ENCODE measurements around the gene MS4A6A. TPM values are rescaled to one million over a fixed set of nuclear protein-coding genes. Genes with fewer than 3 reads are reported as not detected.

MS4A6A gene
- total and polyA plus RNA-seq, 9 of the 15 experiments (the other 6 are each of a cell fraction or from before 2014, with no cell fraction given) = 0.57 to 9.5 (median 4.2) TPM

DNA sequence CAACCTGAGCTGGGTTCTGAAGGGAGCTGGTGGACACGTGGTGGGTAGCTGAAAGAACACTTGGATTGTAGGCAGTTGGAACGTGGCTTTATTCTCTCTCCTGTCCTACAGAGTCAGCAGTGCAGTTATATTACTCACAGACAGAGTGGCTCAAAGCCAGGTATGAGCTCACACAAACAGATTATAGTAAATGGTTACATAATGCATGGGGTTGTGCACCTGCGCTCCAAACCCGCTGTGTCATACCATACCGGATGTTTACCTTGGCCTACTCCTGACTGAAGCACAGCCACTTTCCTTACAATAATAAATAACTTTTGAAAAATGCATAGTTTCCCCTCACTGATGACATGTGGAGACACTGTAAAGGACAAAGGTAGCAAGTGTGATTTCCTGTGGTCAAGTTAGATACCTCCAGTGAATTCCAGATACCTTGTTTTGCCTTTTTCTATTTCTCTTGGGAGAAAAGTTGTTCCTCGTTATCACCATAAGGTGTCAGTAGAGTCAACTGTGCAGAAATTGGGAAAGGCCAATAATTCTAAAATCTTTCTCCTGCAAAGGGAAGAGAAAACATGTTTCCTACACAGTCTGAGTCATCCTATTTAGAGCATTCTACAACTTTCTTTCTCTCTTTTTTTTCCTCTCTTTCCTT lies 13.5 kb downstream of the MS4A6A start (continued):
- TF ChIP-seq KAT7 (CRISPR knock-in tag; IDR thresholded peaks at IDR 0.05; ENCODE audit: borderline replicate concordance) (no peak), MCM7 (IDR thresholded peaks at IDR 0.05) (no peak), RBM15 (IDR thresholded peaks at IDR 0.05; ENCODE audit: insufficient read depth, low read length) (no peak), ZFP30 (CRISPR knock-in tag; IDR thresholded peaks at IDR 0.05; ENCODE audit: borderline replicate concordance) (no peak), ARID2 (IDR thresholded peaks at IDR 0.05) (0 out of 2 replicates have a peak, but pooled peaks have one; percentile 35), ZNF140 (CRISPR knock-in tag; IDR thresholded peaks at IDR 0.05) (no peak), ZFX (CRISPR knock-in tag; IDR thresholded peaks at IDR 0.05) (no peak), ZFP1 (CRISPR knock-in tag; IDR thresholded peaks at IDR 0.05) (no peak), TRIM28 (IDR thresholded peaks at IDR 0.05) (peak; percentile 97), BRD9 (IDR thresholded peaks at IDR 0.05; ENCODE audit: low read depth, partially characterized antibody) (no peak), YY1 (IDR thresholded peaks at IDR 0.05; ENCODE audit: borderline replicate concordance in 1 of 3, control insufficient read depth in 1 of 3, extremely low read depth in 1 of 3, insufficient read depth in 3 of 3, insufficient read length in 1 of 3, insufficient replicate concordance in 2 of 3, low read depth in 1 of 3, low read length in 2 of 3) (peak in 1 of 3 experiments; percentile 18), LCOR (CRISPR knock-in tag; IDR thresholded peaks at IDR 0.05) (no peak), ZNF253 (CRISPR knock-in tag; conservative IDR thresholded peaks at IDR 0.05) (no peak), RCOR1 (IDR thresholded peaks at IDR 0.05; ENCODE audit: borderline replicate concordance in 1 of 2, low read depth in 2 of 2, low read length in 2 of 2) (no peak), ADNP (tag; IDR thresholded peaks at IDR 0.05) (no peak)
- TF ChIP-seq, protein P1, sequence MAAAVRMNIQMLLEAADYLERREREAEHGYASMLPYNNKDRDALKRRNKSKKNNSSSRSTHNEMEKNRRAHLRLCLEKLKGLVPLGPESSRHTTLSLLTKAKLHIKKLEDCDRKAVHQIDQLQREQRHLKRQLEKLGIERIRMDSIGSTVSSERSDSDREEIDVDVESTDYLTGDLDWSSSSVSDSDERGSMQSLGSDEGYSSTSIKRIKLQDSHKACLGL (CRISPR knock-in tag; IDR thresholded peaks at IDR 0.05; ENCODE audit: borderline replicate concordance, poor library complexity, severe bottlenecking) = no peak
- TF ChIP-seq, protein P2, sequence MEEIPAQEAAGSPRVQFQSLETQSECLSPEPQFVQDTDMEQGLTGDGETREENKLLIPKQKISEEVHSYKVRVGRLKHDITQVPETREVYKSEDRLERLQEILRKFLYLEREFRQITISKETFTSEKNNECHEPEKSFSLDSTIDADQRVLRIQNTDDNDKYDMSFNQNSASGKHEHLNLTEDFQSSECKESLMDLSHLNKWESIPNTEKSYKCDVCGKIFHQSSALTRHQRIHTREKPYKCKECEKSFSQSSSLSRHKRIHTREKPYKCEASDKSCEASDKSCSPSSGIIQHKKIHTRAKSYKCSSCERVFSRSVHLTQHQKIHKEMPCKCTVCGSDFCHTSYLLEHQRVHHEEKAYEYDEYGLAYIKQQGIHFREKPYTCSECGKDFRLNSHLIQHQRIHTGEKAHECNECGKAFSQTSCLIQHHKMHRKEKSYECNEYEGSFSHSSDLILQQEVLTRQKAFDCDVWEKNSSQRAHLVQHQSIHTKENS (CRISPR knock-in tag; IDR thresholded peaks at IDR 0.05) = no peak

Measured in K562 (cell line).